Measurements from ENCODE around the gene DKK2.

DNA sequence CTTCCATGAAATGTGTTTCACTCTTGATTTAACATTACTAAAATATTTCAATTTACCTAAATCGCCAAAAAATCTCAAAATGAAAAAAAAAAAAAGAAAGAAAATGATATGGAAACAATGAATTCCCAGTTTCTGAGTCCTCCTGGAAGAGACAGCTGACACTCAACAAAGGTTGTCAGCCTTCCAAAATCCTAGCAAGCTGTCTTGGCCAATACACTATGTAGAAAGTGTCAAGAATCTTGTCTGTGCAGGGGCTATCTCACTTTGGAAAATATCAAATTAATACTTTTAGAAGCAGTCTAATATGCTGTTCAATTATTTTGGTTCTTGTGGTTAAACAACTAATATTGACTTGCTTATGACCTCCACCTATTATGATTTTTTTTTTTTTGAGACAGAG, 8.7 kb downstream of the DKK2 start:
- no peak for TF ChIP-seq SP2 (IDR thresholded peaks at IDR 0.05; ENCODE audit: extremely low read depth, low read depth, low read length, poor library complexity, severe bottlenecking)
- TF ChIP-seq FOXJ3 (CRISPR knock-in tag; IDR thresholded peaks at IDR 0.05), result no peak
- no peak for TF ChIP-seq POLR2A (conservative IDR thresholded peaks at IDR 0.05)
- TF ChIP-seq, protein P1, sequence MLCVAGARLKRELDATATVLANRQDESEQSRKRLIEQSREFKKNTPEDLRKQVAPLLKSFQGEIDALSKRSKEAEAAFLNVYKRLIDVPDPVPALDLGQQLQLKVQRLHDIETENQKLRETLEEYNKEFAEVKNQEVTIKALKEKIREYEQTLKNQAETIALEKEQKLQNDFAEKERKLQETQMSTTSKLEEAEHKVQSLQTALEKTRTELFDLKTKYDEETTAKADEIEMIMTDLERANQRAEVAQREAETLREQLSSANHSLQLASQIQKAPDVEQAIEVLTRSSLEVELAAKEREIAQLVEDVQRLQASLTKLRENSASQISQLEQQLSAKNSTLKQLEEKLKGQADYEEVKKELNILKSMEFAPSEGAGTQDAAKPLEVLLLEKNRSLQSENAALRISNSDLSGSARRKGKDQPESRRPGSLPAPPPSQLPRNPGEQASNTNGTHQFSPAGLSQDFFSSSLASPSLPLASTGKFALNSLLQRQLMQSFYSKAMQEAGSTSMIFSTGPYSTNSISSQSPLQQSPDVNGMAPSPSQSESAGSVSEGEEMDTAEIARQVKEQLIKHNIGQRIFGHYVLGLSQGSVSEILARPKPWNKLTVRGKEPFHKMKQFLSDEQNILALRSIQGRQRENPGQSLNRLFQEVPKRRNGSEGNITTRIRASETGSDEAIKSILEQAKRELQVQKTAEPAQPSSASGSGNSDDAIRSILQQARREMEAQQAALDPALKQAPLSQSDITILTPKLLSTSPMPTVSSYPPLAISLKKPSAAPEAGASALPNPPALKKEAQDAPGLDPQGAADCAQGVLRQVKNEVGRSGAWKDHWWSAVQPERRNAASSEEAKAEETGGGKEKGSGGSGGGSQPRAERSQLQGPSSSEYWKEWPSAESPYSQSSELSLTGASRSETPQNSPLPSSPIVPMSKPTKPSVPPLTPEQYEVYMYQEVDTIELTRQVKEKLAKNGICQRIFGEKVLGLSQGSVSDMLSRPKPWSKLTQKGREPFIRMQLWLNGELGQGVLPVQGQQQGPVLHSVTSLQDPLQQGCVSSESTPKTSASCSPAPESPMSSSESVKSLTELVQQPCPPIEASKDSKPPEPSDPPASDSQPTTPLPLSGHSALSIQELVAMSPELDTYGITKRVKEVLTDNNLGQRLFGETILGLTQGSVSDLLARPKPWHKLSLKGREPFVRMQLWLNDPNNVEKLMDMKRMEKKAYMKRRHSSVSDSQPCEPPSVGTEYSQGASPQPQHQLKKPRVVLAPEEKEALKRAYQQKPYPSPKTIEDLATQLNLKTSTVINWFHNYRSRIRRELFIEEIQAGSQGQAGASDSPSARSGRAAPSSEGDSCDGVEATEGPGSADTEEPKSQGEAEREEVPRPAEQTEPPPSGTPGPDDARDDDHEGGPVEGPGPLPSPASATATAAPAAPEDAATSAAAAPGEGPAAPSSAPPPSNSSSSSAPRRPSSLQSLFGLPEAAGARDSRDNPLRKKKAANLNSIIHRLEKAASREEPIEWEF (CRISPR knock-in tag; IDR thresholded peaks at IDR 0.05), result no peak
